ENCODE data around the gene MYO1A.
"Not testable (repeated sequence)": the region's sequence is repeated elsewhere in the genome, so short reads cannot be mapped to it uniquely, and the experiment has no call there.

- not testable (repeated sequence) for TF ChIP-seq EZH2 (optimal IDR thresholded peaks at IDR 0.05; ENCODE audit: low read depth, low read length)
- TF ChIP-seq, protein P1, sequence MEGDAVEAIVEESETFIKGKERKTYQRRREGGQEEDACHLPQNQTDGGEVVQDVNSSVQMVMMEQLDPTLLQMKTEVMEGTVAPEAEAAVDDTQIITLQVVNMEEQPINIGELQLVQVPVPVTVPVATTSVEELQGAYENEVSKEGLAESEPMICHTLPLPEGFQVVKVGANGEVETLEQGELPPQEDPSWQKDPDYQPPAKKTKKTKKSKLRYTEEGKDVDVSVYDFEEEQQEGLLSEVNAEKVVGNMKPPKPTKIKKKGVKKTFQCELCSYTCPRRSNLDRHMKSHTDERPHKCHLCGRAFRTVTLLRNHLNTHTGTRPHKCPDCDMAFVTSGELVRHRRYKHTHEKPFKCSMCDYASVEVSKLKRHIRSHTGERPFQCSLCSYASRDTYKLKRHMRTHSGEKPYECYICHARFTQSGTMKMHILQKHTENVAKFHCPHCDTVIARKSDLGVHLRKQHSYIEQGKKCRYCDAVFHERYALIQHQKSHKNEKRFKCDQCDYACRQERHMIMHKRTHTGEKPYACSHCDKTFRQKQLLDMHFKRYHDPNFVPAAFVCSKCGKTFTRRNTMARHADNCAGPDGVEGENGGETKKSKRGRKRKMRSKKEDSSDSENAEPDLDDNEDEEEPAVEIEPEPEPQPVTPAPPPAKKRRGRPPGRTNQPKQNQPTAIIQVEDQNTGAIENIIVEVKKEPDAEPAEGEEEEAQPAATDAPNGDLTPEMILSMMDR (IDR thresholded peaks at IDR 0.05; ENCODE audit: low read length), result not testable (repeated sequence)
Measured at GRCh38 chr12:56985714-56986113, 64.2 kb downstream of the MYO1A start.

Data from MM.1S (cell line).